HG03196 (cell line): ENCODE data around the gene MYO3B.
A peak's percentile ranks its signal among the peaks of the same experiment; 100 is the strongest.

Experiments
- ATAC-seq: cut with Tn5 transposase; IDR thresholded peaks from one replicate; pipeline ENCODE4 v1.9.1; 2021; ENCODE audit not compliant: unreplicated experiment

Gene MYO3B

DNA sequence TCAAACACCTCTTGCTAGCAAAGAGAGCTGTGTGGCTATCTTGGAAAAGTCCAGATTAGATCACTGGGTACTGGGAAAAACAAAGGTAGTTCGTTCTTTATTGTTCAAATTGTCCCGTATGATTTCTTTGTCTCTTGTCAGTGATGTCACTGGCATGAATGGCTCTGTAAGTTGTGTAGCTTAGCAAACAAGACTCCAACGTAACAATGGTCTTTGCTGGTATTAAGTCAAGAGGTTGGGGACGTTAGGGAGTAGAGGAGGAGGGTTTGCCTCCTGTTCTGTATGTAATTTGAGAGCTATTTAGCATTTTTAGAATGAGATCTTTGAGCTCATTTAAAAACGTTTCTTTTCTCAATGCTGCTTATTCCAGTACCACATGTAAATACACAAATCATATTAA lies 320.7 kb downstream of the MYO3B start:
- ATAC-seq: no peak

DNA sequence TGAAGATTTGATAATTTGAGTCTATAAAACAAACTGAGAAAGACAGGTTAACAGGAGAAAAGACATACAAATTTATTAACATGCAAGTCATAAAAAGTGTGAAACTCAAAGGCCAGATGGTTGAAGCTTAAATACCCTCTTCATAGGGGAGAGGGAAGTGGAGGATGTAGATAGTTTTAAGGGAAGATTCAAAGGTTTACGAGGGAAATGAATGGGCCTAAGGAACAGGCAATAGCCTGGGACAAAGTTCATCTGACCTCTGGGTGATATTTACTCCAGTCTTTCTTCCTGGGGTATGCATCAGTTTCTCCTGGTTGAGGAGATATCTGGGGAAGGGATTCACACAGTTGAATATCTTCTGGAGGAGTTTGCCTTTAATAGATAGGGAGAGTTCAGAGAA lies 322.2 kb downstream of the MYO3B start:
- ATAC-seq: no peak

DNA sequence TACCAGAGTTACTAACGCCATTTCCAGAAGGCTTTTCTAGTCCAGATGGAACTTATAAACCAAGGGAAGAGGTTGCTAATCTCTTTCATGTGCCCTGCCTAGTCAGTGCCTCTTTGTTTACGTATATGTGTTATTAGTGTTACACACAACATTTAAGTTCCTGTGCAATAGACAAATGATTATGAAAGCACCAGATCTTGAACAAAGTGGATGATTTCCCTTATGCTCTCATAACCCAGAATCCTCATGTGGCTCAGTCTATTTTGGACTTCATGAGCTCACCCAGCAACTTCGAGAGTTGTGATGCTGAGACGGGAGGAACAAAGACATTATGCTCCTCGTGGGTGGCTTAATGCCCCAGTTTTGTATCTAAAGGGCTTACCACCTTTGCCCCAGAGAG lies 322.8 kb downstream of the MYO3B start:
- ATAC-seq: no peak

DNA sequence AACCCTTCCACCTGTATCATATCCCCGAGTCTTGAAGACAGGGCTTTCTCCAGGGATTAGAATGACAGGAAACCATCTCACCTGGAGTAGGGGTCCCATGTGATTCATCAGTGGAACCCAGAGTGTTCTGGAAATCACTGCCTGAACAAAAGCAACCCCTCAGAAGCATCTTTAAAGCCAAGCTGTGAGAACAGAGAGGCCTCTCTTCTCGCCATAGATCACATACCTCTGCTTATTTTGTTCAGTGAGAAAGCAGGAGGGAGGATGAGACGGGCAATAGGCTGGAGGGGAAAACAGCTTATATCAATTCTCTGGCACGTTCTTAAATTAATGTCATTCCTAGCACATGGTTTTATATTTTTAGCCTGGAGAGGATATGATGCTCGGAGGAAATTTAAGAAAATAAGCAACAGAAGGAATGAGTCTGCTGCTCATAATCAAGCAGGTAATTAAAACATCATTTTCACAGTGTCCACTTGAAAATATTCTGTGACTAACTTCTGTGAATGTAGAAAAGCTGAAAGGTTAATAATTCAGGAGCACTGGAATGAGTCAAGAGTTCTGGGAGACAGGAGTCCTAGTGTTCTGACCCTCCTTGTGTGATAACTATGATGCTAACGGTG lies 323.6 kb downstream of the MYO3B start:
- ATAC-seq: no peak

DNA sequence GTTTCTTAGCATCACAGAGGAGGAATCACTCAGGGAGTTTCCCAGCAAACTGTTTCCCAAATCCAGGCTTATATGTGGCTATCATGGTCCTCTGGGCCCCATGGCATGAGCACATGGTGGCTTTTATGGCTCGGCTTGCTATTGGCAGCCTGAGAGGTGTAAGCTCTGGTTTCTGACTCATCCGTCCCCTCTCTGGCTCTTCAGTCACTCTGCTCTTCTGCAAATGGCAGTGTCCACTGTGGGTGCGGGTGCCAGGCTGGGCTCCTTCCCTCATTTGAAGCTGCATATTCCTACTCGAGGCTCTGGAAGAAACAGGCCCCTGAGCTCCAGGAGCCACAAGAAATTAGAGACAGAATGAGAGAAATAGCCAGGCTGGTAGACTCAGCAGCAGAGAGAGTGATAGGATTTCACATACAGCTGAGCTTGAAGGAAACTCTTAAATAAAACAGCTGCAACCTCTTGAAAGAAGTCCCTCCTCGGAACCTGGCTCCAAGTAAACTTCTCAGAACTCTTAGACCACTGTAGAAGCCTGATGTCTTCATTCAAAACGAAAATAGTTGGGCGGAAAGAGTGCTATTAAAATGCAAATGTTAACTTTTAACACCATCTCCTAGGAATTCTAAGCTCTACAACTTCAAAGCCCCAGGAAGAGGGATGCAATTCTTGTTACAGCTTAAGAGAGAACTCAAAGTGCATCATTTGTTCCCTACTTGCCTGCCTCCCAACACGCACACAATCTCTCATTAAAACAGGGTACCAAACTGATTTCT lies 324.6 kb downstream of the MYO3B start:
- no peak for ATAC-seq

DNA sequence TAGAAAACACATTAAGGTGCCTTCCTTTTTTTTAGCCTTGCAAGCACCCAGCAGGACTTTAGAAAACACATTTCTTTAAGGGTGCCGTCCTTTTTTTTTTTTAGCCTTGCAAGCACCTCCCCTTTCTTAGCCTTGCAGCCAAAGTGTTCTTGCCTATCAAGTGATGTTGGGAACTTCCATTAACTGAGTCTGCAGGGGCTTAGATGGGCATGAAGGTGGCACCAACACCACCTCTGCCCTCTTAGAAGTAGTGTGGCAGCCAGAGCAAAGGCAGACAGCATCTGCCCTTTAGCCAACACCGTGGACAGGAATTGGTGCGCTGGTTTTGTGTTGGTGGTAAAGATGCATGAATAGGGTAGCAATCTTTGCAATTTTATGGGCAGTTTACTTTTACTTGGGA lies 325.6 kb downstream of the MYO3B start:
- ATAC-seq: no peak

DNA sequence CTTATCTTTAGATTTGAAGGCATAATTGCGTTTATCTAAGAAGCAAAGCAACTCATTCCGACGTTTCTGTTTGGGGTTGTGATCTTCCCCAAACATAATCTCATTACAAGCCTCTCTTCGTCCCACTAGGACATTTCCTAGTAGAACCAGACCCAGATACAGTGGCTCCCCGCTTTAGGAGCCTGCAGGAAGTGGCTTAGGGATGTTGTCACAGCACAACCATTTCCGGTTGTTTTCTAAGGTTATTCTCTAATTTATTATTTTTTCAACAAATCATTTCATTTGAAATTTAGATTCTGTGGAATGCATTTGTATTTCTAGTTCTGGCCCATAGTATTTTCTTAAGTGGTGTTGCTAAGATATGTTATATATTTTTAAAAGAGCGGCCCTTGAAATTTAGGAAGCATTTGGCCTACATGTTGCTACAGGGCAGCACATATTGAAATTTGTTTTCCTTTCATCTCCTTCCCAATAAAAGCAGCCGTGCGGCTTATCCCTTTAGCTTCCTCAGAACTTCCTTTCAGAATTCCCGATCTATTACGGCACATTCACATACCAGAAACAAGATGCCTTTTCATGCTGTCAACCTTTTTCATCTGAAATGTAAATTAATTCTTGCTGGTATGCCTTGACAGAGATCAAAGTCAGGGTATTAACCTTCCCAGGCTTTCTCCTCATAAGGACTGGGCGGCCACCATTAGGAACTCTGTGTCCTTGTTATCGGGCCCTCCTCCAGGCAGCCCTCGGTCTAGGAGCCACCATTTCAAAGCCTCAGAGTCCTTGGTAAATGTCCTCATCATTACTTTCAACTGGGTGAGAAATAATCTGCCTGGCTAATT lies 326.2 kb downstream of the MYO3B start:
- no peak for ATAC-seq

DNA sequence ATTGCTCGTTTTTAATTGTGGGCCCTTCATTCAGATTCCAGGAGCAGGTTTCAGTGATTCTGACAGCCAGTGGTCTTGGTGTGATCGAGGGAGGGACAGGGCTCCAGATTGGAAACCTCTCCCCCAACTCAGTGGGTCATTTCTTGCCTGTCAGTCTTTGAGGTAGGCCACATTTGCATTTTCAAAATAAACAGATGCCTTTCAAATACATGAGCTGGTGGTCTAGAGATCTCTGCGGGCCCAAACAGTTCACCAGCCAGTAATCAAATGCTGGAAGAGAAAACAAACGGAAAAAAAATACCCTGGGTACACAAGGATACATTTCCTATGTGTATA lies 326.8 kb downstream of the MYO3B start:
- ATAC-seq: no peak

DNA sequence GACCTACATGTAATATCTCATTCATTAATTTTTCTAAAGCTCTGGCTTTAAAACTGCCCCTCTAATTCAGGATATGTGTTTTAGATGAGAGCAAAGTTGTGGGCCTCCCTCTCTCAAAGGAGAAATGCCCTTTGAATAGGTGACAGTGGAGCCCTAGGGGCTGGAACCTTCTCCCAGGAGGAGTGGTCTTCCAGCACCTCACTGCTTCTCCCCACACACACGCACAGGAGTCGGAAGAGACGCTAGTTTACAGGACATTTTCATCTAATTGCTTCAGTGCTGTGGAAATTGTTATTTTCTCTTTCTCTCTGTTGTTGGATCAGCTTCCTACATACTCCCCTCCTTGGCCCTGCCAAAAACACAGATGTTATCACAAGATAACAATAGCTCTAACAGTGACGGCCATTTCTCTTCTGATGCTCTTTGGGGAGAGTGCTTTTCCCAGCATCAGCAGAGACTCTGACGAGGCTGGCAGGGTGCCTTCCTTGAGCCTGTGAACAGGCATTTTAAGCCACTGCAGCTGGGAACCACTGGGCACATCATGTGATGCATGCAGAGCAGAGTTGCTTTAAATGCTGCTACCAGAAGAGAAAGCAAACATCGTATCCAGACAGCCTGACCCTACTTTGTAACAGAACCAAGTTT lies 327.8 kb downstream of the MYO3B start:
- no peak for ATAC-seq

DNA sequence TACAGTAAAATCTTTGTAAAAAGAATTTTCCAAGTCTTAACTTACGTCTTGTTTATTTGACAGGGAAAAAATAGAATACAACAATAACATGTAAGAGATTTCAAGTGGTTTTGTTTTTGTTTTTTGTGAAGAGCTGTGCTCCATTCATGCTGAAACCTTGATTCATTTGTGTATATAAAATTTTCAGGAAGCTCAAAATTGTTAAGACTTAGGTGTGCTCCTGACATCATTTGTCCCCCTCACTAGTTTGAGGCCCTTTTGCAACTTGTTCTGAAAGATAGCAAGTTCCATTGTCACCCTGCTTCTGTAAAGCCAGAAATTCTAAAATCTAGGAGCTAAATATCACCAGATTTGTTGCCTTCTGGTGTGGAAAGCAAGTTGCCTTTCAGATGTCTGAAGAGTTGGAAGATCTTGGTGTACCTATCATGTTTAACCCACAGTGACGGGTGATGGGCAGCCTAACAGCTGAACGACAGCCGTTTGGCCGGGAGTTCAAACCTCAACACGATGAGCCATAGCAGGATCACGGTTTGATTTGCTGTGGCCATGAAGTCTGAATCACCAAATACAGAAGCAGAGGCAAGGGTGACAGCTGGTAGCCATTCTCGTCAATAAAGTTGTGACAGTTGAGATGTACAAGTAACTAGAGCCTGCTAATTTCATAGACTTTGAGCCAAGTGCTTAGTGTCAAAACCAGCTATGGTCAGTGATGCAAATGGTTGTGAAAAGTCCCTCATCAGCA lies 331.7 kb downstream of the MYO3B start:
- no peak for ATAC-seq

DNA sequence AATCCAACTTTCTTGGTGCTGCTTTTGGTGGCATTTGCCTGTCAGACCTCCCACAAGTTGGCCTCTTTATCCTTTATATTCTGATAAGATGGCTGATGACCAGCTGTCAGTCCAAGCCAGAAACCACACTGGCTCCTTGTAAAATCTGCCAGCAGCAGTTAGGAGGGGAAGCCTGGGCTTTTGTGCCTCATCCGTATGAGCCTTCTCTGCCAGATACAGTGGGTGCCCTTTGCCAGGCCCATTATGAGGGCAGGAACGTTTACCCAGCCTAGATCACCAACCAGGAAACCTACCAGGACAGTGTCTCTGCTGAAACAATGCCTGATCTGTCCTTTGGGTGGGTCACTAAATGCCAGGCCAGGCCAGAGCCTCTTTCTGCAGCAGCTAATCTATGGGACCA lies 334.3 kb downstream of the MYO3B start:
- no peak for ATAC-seq

DNA sequence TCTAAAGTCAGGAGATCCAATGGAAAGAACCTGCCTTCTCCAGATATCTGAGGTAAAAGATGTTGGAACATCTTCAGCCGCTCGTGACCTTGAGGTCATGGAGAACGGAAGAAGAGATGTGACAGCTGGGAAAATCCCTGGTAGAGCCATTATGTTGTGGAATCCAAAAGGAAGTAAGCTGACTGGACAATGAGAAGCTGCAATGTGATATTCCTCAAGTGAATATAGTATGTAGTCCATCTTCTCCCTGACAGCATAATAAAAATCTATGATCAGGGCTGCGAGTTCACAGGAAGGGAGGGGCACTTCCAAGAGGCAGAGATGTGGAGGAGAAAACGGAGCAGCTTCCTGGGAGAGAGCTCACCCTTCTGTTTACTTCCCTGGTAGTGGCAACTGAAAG lies 336.2 kb downstream of the MYO3B start:
- no peak for ATAC-seq

DNA sequence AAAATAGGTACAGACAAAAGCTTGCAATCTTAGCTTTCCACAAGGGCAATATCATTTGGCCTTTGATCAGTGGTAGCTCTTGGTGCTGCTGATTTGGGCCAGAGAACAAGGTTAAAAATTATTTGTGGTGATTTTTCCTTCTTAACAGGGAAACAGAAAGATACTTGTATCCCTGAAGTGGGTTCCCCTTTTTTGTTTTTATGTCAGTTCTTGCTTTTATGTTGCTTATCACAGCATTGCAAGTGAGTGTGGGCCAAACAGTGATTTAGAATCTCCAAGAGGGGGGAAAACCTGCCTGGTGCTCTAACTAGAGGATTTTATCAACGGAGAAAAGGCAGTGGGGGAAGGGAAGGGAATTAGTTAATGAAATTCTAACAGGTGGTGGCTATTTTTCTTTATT lies 339.6 kb downstream of the MYO3B start:
- no peak for ATAC-seq

DNA sequence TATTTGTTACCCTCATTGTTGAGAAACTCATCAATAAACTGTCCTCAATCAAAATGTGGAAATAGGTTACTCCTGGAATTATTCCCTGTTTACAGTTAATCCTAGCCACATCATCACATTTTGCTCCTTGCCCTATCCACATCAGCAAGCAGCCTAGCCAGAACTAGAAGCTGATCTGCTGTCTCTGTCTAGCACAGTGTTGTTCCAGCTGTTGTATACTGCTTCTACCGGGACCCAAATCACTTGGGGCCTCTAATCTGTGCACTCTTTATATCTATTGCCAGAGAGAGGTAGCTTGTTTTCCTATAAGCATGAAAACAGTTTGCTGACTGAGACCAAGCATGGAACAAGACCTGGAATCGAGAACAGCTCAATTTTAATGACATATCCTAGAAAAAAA lies 341.0 kb downstream of the MYO3B start:
- ATAC-seq: no peak

DNA sequence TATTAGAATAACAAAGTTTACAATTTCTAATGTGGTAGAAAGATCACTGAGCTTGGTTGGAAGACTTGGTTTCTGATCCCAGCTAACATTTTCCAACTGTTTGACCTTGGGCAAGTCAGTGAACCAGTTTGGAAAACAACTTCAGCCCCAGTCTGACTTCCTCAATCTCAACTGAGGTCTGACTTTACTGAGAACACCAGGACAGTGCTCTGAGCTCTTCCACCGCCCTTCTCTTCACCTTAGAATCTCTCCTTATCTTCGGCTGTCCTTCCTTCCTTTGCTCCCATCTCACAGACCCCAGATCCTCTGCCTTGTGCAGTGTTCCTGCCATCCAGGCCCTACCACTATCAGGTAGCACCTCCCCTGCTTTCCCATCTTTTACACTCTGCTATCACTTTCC lies 343.4 kb downstream of the MYO3B start:
- ATAC-seq: no peak

DNA sequence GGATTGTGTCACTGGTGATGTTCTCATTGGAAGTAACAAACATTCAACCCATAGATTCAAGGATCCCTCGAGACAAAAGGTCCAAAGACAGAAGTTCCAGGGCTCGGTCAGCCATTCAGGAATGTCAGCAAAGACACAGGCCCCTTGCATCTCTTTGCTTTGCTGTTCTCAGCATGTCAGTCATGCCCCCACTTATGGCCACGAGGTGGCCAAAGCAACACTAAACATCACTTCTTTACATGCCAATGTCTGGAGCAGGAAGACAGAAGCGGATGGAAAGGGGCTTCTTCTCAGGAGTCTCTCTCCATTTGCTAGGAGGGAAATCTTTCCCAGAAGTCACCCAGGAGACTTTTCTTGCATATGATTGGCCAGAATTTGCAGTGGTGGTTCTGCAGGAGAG lies 345.6 kb downstream of the MYO3B start:
- no peak for ATAC-seq

DNA sequence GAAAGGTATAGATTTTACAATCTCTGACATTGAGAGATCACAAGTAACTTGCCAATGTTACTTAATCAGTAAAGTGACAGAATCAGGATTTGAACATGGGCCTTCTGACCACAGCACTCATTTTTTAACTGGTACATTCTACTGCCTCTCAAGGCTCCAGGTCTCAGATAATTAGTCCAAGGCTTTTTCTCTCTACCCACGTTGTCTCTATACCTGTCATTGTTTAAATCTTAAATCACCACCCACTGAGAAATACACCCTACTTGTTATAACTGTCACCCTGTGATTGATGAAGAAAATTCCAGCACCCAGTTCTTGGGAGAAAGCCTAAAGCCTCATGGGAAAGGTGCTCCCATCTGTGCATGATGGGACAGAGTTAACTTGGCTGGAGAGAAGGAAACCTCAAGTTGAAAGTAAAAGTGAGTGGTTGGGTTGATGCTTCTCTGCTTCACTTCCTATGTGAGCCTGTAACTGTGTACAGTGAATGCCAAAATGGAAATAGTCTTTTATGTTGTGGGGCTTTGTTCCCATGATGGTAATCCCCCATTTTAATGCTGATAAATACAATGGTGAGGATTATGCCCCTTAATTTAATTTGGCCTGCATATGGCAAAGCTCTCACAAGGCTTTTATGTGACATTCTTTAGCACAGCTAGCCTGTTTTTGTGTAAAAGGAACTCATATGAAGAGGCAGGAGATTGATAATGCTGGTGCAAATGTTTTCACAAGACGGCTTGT lies 347.1 kb downstream of the MYO3B start:
- ATAC-seq: peak; percentile 46

DNA sequence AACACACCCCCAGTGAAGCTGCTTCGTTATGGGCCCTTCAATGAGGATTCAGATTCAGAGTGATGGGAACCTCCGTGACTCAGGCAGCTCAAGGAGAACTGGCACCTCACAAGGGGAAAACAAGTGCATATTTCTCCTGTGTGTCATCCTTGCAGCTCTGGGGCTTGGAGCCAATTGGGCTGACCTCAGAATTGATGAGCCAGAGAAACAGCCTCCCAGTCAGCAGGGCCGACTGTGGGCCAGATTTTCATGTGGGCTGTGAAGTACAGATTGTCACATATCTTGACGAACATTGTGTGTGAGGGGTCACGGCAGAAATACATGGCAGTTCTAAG lies 347.6 kb downstream of the MYO3B start:
- ATAC-seq: no peak

DNA sequence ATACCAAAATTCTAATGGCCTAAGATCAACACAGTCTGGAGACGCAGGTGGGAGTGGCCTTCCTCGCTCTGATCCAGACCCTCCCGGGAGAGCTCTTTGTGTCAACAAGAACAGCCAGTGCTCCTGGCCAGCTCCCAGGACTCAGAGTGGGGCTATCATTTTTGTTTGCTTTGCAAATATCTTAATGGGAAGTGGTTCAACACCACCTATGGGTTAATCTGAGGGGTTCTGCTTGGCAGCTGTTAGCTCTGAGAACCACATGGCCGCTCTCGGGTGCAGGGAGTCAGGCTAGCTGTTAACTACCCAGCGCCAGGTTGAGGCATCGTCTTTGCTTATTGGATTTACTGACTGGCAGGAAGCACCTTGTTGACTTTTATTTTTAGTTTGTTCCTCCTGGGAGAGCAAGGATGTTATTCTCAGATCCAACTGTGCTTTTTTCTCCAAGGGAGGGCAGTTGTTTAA lies 352.4 kb downstream of the MYO3B start:
- ATAC-seq: no peak

DNA sequence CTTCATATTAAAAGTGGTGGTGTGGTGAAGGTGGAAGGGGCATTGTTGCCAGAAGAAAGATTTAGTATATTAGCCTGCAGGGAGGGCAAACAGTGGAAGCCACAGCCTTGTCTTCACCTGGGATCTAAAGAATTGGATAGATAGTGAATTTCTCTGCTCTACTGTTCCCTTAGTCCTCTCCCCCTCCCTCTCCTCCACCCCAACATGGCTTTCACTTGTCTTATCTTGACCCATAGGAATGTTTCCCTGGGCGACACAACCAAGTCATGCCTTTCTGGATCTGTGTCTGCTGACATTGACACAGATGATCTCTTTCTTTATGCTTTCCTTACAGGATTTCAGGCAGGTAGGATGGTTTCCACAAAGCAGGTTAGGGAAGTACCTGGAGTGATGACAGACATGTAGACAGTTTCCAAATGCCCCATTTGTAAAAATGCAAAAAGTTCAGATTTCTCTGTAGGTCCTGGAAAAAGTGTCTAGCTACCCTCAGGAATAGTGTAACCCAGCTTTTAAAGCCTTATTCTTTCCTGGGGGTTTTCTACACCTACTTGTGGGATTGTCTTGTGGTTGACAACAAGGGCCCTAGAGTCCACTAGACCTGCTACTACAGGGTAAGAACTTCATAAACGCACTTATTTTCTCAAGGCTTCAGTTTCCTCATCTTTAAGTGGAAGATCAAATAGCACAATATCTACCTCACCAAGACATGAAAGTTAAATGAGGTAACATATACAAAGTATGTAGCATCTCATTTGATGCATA lies 353.0 kb downstream of the MYO3B start:
- no peak for ATAC-seq
